SK-N-SH (cell line): Measurements from ENCODE around the gene SLC44A5.

ENCODE experiments used
- EP300 ChIP-seq, 2 experiments: IDR thresholded peaks; 2 replicates each; pipeline versions ENCODE4 v1.4.0 to v1.6.1; 2012; ENCODE audit warnings: borderline replicate concordance in 1 of 2, low read depth in 1 of 2, low read length in 1 of 2
- EZH2phosphoT487 ChIP-seq: fragments of 200-600 bp; sonication (generic); IDR thresholded peaks from 2 replicates; pipeline ENCODE4 v1.6.1; 2017; ENCODE audit warnings: low read depth, mixed run types, mild to moderate bottlenecking, antibody characterized with exemption, moderate library complexity, borderline replicate concordance
- FOXJ3 ChIP-seq: sonication (generic); formaldehyde crosslinking; IDR thresholded peaks from 2 replicates; pipeline ENCODE4 v1.5.1; 2020; ENCODE audit warnings: mild to moderate bottlenecking, missing genetic modification reagents
- FOXM1 ChIP-seq: IDR thresholded peaks from 2 replicates; pipeline ENCODE4 v1.4.0; 2012; ENCODE audit warnings: low read depth, mild to moderate bottlenecking
- JUND ChIP-seq: IDR thresholded peaks from 2 replicates; pipeline ENCODE4 v1.4.0; 2012
- YY1 ChIP-seq: IDR thresholded peaks from 2 replicates; pipeline ENCODE4 v1.4.0; 2012; ENCODE audit warnings: low read depth, mild to moderate bottlenecking
- TF ChIP-seq, protein P1 (sequence below): IDR thresholded peaks from 2 replicates; pipeline ENCODE4 v1.4.0; 2012; ENCODE audit warnings: low read depth, borderline replicate concordance
- TF ChIP-seq, protein P2 (sequence below): fragments of 200-600 bp; sonication (generic); IDR thresholded peaks from 2 replicates; pipeline ENCODE4 v1.6.1; 2017; ENCODE audit warnings: antibody characterized with exemption, mild to moderate bottlenecking, moderate library complexity

DNA sequence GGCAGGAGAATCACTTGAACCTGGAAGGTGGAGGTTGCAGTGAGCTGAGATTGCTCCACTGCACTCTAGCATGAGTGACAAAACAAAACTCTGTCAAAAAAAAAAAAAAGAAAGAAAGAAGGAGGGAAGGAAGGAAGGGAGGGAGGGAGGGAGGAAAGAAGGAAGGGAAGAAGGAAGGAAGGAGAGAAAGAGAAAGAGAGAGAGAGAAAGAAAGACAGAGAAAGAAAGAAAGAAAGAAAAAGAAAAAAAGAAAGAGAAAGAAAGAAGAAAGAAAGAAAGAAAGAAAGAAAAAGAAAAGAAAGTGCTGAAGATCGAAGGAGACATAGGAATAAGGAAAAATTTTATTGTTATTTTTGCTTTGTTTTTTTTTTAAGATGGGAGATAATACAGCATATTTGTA lies 166.7 kb downstream of the SLC44A5 start:
- TF ChIP-seq EP300 (IDR thresholded peaks at IDR 0.05; ENCODE audit: borderline replicate concordance in 1 of 2, low read depth in 1 of 2, low read length in 1 of 2) = no peak
- TF ChIP-seq, protein P1, sequence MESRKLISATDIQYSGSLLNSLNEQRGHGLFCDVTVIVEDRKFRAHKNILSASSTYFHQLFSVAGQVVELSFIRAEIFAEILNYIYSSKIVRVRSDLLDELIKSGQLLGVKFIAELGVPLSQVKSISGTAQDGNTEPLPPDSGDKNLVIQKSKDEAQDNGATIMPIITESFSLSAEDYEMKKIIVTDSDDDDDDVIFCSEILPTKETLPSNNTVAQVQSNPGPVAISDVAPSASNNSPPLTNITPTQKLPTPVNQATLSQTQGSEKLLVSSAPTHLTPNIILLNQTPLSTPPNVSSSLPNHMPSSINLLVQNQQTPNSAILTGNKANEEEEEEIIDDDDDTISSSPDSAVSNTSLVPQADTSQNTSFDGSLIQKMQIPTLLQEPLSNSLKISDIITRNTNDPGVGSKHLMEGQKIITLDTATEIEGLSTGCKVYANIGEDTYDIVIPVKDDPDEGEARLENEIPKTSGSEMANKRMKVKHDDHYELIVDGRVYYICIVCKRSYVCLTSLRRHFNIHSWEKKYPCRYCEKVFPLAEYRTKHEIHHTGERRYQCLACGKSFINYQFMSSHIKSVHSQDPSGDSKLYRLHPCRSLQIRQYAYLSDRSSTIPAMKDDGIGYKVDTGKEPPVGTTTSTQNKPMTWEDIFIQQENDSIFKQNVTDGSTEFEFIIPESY = no peak
- no peak for TF ChIP-seq YY1
- TF ChIP-seq, protein P2, sequence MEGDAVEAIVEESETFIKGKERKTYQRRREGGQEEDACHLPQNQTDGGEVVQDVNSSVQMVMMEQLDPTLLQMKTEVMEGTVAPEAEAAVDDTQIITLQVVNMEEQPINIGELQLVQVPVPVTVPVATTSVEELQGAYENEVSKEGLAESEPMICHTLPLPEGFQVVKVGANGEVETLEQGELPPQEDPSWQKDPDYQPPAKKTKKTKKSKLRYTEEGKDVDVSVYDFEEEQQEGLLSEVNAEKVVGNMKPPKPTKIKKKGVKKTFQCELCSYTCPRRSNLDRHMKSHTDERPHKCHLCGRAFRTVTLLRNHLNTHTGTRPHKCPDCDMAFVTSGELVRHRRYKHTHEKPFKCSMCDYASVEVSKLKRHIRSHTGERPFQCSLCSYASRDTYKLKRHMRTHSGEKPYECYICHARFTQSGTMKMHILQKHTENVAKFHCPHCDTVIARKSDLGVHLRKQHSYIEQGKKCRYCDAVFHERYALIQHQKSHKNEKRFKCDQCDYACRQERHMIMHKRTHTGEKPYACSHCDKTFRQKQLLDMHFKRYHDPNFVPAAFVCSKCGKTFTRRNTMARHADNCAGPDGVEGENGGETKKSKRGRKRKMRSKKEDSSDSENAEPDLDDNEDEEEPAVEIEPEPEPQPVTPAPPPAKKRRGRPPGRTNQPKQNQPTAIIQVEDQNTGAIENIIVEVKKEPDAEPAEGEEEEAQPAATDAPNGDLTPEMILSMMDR = no peak
- TF ChIP-seq FOXM1 = no peak
- no peak for TF ChIP-seq EZH2phosphoT487
- TF ChIP-seq JUND = no peak
- no peak for TF ChIP-seq FOXJ3 (CRISPR knock-in tag)
